MM.1S (cell line): ENCODE data around the gene SLC24A4.

ENCODE experiments used
- DNase-seq: peaks from one replicate; pipeline ENCODE4 v3.0.0-alpha.2; 2015
- H2AFZ ChIP-seq: fragments of 300-600 bp; sonication (generic); 2 replicates; pipeline ENCODE4 v1.6.0; 2016; ENCODE audit warnings: antibody characterized with exemption, low read length
- H3F3A ChIP-seq: fragments of 300-600 bp; sonication (generic); 2 replicates; pipeline ENCODE4 v1.6.1; 2016; ENCODE audit warnings: mild to moderate bottlenecking, antibody characterized with exemption, low read length, moderate library complexity, mixed read lengths; ENCODE audit not compliant: insufficient read depth
- H3K27ac ChIP-seq: fragments of 300-600 bp; sonication (generic); 2 replicates; pipeline ENCODE4 v1.5.1; 2016; ENCODE audit warnings: mild to moderate bottlenecking, low read length
- H3K27me3 ChIP-seq: fragments of 300-600 bp; sonication (generic); replicated peaks from 2 replicates; pipeline ENCODE4 v1.6.0; 2016; ENCODE audit warnings: low read length; ENCODE audit not compliant: insufficient read depth
- H3K36me3 ChIP-seq: fragments of 300-600 bp; sonication (generic); replicated peaks from 2 replicates; pipeline ENCODE4 v1.6.1; 2016; ENCODE audit warnings: mild to moderate bottlenecking, low read length, mixed read lengths; ENCODE audit not compliant: insufficient read depth
- H3K4me1 ChIP-seq: fragments of 300-600 bp; sonication (generic); 2 replicates; pipeline ENCODE4 v1.6.1; 2016; ENCODE audit warnings: low read length, mixed read lengths
- H3K4me2 ChIP-seq: fragments of 300-600 bp; sonication (generic); 2 replicates; pipeline ENCODE4 v1.6.0; 2016; ENCODE audit warnings: low read depth, low read length
- H3K4me3 ChIP-seq: fragments of 300-600 bp; sonication (generic); 2 replicates; pipeline ENCODE4 v1.5.1; 2016; ENCODE audit warnings: low read length, mixed read lengths
- H3K79me2 ChIP-seq: fragments of 300-600 bp; sonication (generic); 2 replicates; pipeline ENCODE4 v1.6.1; 2016; ENCODE audit warnings: mixed run types, low read length, mixed read lengths
- H3K9ac ChIP-seq: fragments of 300-600 bp; sonication (generic); 2 replicates; pipeline ENCODE4 v1.6.1; 2016; ENCODE audit warnings: low read length, mixed read lengths
- H3K9me2 ChIP-seq: fragments of 300-600 bp; sonication (generic); replicated peaks from 2 replicates; pipeline ENCODE4 v1.6.1; 2016; ENCODE audit warnings: mild to moderate bottlenecking, low read length, mixed read lengths; ENCODE audit not compliant: insufficient read depth
- H3K9me3 ChIP-seq: fragments of 300-600 bp; sonication (generic); replicated peaks from 2 replicates; pipeline ENCODE4 v1.6.1; 2016; ENCODE audit warnings: mild to moderate bottlenecking, low read length, mixed read lengths; ENCODE audit not compliant: insufficient read depth
- H4K20me1 ChIP-seq: fragments of 300-600 bp; sonication (generic); 2 replicates; pipeline ENCODE4 v1.6.1; 2016; ENCODE audit warnings: mild to moderate bottlenecking, low read length, moderate library complexity, mixed read lengths; ENCODE audit not compliant: insufficient read depth
- EZH2 ChIP-seq: fragments of 300-600 bp; sonication (generic); optimal IDR thresholded peaks from 2 replicates; pipeline ENCODE3; 2017; ENCODE audit warnings: low read depth, mild to moderate bottlenecking, antibody characterized with exemption, low read length, mixed read lengths
- EZH2phosphoT487 ChIP-seq: fragments of 300-600 bp; sonication (generic); IDR thresholded peaks from 2 replicates; pipeline ENCODE4 v1.6.1; 2018; ENCODE audit warnings: antibody characterized with exemption, low read length
- TF ChIP-seq, protein P1 (sequence below): fragments of 300-600 bp; sonication (generic); IDR thresholded peaks from 2 replicates; pipeline ENCODE4 v1.5.1; 2016; ENCODE audit warnings: antibody characterized with exemption, low read length, mixed read lengths

Gene SLC24A4

DNA sequence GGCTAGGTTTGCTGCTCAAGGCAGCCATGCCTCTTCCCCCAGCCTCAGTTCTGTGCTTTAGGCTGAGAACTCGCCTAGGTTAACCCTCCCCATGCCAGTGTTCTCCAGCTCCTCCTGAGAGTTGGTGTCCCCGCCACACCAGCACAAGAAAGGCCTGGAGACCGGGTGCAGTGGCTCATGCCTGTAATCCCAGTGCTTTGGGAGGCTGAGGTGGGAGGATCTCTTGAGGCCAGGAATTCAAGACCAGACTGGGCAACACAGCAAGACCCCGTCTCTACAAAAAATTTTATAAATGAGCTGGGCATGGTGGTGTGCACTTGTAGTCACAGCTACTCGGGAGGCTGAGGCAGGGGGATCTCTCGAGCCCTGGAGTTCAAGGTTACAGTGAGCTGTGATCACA, 200.8 kb downstream of the SLC24A4 start:
- H2AFZ ChIP-seq = no peak overlapping the region
- no peaks in the 10 kb centered on the region for H3K4me1 ChIP-seq
- no peaks in the 10 kb centered on the region for H3K79me2 ChIP-seq
- no peaks in the 10 kb centered on the region for H3K27me3 ChIP-seq
- H3K4me2 ChIP-seq = no peak overlapping the region
- no peaks in the 10 kb centered on the region for H3K36me3 ChIP-seq
- H4K20me1 ChIP-seq = no peaks in the 10 kb centered on the region
- no peaks in the 10 kb centered on the region for H3K9me2 ChIP-seq
- no peak overlapping the region for H3K27ac ChIP-seq
- no peak for DNase-seq
- H3F3A ChIP-seq = no peaks in the 10 kb centered on the region
- no peak for TF ChIP-seq EZH2
- no peak for TF ChIP-seq EZH2phosphoT487
- TF ChIP-seq, protein P1, sequence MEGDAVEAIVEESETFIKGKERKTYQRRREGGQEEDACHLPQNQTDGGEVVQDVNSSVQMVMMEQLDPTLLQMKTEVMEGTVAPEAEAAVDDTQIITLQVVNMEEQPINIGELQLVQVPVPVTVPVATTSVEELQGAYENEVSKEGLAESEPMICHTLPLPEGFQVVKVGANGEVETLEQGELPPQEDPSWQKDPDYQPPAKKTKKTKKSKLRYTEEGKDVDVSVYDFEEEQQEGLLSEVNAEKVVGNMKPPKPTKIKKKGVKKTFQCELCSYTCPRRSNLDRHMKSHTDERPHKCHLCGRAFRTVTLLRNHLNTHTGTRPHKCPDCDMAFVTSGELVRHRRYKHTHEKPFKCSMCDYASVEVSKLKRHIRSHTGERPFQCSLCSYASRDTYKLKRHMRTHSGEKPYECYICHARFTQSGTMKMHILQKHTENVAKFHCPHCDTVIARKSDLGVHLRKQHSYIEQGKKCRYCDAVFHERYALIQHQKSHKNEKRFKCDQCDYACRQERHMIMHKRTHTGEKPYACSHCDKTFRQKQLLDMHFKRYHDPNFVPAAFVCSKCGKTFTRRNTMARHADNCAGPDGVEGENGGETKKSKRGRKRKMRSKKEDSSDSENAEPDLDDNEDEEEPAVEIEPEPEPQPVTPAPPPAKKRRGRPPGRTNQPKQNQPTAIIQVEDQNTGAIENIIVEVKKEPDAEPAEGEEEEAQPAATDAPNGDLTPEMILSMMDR = no peak
- no peak overlapping the region for H3K4me3 ChIP-seq
- H3K9ac ChIP-seq = no peak overlapping the region
- H3K9me3 ChIP-seq = no peaks in the 10 kb centered on the region

DNA sequence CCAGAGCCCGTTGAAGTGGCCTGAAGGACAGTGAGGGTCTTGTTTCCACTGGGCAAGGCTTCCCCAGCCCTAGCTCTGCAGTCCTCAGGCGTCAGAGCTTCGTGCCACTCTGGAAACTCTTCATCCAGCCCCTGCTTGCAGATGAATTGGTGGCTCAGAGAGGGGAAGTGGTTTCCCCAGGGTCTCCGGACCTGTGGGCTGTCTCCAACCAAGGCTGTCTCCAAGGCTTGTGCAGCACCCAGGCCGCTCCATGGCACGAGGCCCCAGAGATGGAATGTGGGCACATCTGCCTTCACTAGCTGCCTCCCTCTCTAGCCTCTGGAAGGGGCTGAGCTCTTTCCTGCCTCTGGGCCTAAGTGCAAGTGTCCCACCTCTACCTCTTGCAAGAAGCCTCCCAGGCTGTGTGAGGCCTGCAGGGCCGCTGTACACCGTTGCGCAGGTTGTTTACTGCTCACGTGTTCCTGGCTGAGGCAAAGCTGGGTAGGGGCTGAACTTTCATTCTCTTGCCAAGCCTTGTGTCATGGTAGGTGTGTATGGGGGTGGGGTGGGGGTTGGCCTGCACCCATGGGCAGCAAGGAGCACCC, 201.7 kb downstream of the SLC24A4 start:
- Histone ChIP-seq H3K9me2 (no peaks in the 10 kb centered on the region), H3K27ac (no peak overlapping the region)

DNA sequence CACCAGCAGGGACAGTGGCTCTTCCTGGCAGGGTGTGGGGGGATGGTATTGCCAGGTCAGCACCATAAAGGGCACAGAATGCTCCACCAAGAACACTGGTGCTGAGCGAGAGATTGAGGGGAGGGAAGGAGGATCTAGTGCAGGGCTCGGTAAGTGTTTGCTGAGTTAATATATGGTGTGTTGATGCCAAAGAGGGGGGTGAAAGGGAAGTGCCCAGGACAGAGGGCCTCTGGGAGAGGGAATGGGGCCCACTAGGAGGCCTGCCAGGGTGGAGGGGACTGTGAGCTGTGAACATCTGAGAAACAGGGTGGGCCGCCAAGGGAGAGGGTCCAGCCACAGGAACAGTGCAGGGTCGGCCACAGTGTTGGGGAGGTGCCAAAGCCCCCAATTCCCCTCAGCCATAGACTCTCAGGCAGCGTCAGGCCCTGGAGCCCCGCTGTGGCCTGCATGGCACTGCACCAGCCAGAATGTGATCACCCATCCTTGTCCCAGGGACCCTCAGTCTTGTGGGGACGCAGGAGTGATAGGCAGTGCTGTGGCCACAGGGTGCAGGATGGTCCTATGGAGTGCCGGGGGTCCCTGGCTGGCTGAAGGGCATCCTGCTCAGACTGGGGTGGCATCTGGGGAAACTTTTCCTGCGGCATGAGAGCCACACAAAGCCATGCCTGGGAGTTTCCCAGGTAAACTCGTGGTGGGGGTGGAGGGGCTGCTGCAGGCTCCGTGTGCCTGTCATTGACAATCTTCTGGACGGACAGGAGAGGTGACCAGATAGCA, 202.5 kb downstream of the SLC24A4 start:
- H3K9me3 ChIP-seq = no peaks in the 10 kb centered on the region
- no peaks in the 10 kb centered on the region for H3K27me3 ChIP-seq
- H3K27ac ChIP-seq = no peak overlapping the region
- no peak overlapping the region for H2AFZ ChIP-seq
- no peak overlapping the region for H3K9ac ChIP-seq
- no peak overlapping the region for H3K4me2 ChIP-seq
- H3K9me2 ChIP-seq = no peaks in the 10 kb centered on the region
- H4K20me1 ChIP-seq = no peaks in the 10 kb centered on the region
- H3K36me3 ChIP-seq = no peaks in the 10 kb centered on the region
- no peaks in the 10 kb centered on the region for H3K4me1 ChIP-seq
- TF ChIP-seq, protein P1 = no peak
- TF ChIP-seq EZH2phosphoT487 = no peak
- TF ChIP-seq EZH2 = no peak
- H3F3A ChIP-seq = no peaks in the 10 kb centered on the region
- no peak for DNase-seq
- H3K4me3 ChIP-seq = no peak overlapping the region
- no peaks in the 10 kb centered on the region for H3K79me2 ChIP-seq

More for the DNA sequence above, 201.7 kb downstream of the SLC24A4 start:
- no peak overlapping the region for H3K4me3 ChIP-seq
- no peaks in the 10 kb centered on the region for H3K79me2 ChIP-seq
- no peak overlapping the region for H2AFZ ChIP-seq
- no peaks in the 10 kb centered on the region for H3K4me1 ChIP-seq
- no peaks in the 10 kb centered on the region for H3K9me3 ChIP-seq
- no peaks in the 10 kb centered on the region for H3F3A ChIP-seq
- TF ChIP-seq, protein P1 = no peak
- TF ChIP-seq EZH2phosphoT487 (no peak), EZH2 (no peak)
- H3K36me3 ChIP-seq = no peaks in the 10 kb centered on the region
- H4K20me1 ChIP-seq = no peaks in the 10 kb centered on the region
- H3K4me2 ChIP-seq = no peak overlapping the region
- no peaks in the 10 kb centered on the region for H3K27me3 ChIP-seq
- no peak overlapping the region for H3K9ac ChIP-seq
- DNase-seq = no peak
